ENCODE data around the gene CDCA5. TPM values are rescaled to one million over a fixed set of nuclear protein-coding genes. Genes with fewer than 3 reads are reported as not detected.

CDCA5 gene
- polyA plus RNA-seq, 1 of the 3 experiments (the other 2 are of a cell fraction) = 16.3 TPM

- Histone ChIP-seq H4K20me1 (ENCODE audit: insufficient read depth) (no peaks in the 10 kb centered on the region), H3K27ac (ENCODE audit: low read depth in 2 of 2, low read length in 1 of 2) (no peak overlapping the region), H3K4me3 (ENCODE audit: low read depth in 2 of 2, low read length in 1 of 2) (no peak overlapping the region), H2AFZ (ENCODE audit: low read depth) (no peak overlapping the region), H3K79me2 (ENCODE audit: insufficient read depth) (no peaks in the 10 kb centered on the region), H3F3A (replicated peaks; ENCODE audit: insufficient read depth) (peaks cover 3% of the 10 kb centered on the region), H3K9me3 (no peaks in the 10 kb centered on the region), H3K36me3 (replicated peaks in 1 of 2; ENCODE audit: control insufficient read depth in 1 of 2, insufficient read depth in 2 of 2, low read length in 1 of 2) (no peaks in the 10 kb centered on the region), H3K4me1 (ENCODE audit: control insufficient read depth in 1 of 2, insufficient read depth in 2 of 2, low read depth in 1 of 2, low read length in 1 of 2) (no peaks in the 10 kb centered on the region), H3K27me3 (ENCODE audit: insufficient read depth) (no peaks in the 10 kb centered on the region), H3K9me2 (no peaks in the 10 kb centered on the region), H3K4me2 (no peak overlapping the region), H3K9ac (no peak overlapping the region)
- 56% methylated on average over 3 of the region's 3 CpGs for WGBS (ENCODE audit: low lambda C conversion rate)
- ChIA-PET POLR2A (no interaction called here), CTCF (interaction anchor here (1.2 kb wide), 1 partner anchor 46 kb away, joined by 5 read pairs; the partner anchor contains the start of gene ARL2)
- DNase-seq = no peak
- TF ChIP-seq JUND (IDR thresholded peaks at IDR 0.05) (no peak), FOXM1 (IDR thresholded peaks at IDR 0.05; ENCODE audit: low read depth) (no peak), YY1 (IDR thresholded peaks at IDR 0.05; ENCODE audit: low read depth) (no peak), POLR2AphosphoS5 (IDR thresholded peaks at IDR 0.05; ENCODE audit: low read depth, low read length) (no peak), CTCF (IDR thresholded peaks at IDR 0.05) (no peak), EP300 (IDR thresholded peaks at IDR 0.05; ENCODE audit: borderline replicate concordance in 1 of 2, low read depth in 1 of 2, low read length in 1 of 2) (no peak), EZH2phosphoT487 (IDR thresholded peaks at IDR 0.05; ENCODE audit: borderline replicate concordance, low read depth) (no peak), RCOR1 (IDR thresholded peaks at IDR 0.05; ENCODE audit: low read length) (no peak), USF1 (IDR thresholded peaks at IDR 0.05; ENCODE audit: borderline replicate concordance, low read depth) (no peak), FOSL2 (IDR thresholded peaks at IDR 0.05; ENCODE audit: borderline replicate concordance, low read depth) (no peak), RAD21 (IDR thresholded peaks at IDR 0.05; ENCODE audit: low read length) (no peak), TAF1 (IDR thresholded peaks at IDR 0.05; ENCODE audit: borderline replicate concordance, low read depth, low read length) (no peak), PBX3 (IDR thresholded peaks at IDR 0.05) (no peak), ELF1 (IDR thresholded peaks at IDR 0.05) (no peak), RXRA (IDR thresholded peaks at IDR 0.05; ENCODE audit: borderline replicate concordance, low read depth) (no peak)
- TF ChIP-seq, protein P1, sequence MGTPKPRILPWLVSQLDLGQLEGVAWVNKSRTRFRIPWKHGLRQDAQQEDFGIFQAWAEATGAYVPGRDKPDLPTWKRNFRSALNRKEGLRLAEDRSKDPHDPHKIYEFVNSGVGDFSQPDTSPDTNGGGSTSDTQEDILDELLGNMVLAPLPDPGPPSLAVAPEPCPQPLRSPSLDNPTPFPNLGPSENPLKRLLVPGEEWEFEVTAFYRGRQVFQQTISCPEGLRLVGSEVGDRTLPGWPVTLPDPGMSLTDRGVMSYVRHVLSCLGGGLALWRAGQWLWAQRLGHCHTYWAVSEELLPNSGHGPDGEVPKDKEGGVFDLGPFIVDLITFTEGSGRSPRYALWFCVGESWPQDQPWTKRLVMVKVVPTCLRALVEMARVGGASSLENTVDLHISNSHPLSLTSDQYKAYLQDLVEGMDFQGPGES (IDR thresholded peaks at IDR 0.05; ENCODE audit: low read depth, low read length) = no peak
- TF ChIP-seq, protein P2, sequence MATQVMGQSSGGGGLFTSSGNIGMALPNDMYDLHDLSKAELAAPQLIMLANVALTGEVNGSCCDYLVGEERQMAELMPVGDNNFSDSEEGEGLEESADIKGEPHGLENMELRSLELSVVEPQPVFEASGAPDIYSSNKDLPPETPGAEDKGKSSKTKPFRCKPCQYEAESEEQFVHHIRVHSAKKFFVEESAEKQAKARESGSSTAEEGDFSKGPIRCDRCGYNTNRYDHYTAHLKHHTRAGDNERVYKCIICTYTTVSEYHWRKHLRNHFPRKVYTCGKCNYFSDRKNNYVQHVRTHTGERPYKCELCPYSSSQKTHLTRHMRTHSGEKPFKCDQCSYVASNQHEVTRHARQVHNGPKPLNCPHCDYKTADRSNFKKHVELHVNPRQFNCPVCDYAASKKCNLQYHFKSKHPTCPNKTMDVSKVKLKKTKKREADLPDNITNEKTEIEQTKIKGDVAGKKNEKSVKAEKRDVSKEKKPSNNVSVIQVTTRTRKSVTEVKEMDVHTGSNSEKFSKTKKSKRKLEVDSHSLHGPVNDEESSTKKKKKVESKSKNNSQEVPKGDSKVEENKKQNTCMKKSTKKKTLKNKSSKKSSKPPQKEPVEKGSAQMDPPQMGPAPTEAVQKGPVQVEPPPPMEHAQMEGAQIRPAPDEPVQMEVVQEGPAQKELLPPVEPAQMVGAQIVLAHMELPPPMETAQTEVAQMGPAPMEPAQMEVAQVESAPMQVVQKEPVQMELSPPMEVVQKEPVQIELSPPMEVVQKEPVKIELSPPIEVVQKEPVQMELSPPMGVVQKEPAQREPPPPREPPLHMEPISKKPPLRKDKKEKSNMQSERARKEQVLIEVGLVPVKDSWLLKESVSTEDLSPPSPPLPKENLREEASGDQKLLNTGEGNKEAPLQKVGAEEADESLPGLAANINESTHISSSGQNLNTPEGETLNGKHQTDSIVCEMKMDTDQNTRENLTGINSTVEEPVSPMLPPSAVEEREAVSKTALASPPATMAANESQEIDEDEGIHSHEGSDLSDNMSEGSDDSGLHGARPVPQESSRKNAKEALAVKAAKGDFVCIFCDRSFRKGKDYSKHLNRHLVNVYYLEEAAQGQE (IDR thresholded peaks at IDR 0.05; ENCODE audit: low read depth, low read length) = no peak
These were observed 24.3 kb downstream of the CDCA5 start for GRCh38 chr11:65059523-65059922.

Data from SK-N-SH (cell line).